Fibroblast of lung (primary cell): ENCODE data around the gene R3HCC1L. TPM values are rescaled to one million over a fixed set of nuclear protein-coding genes. Genes with fewer than 3 reads are reported as not detected.

Experiments
- DNase-seq, 2 donors: peaks; one replicate each; pipeline versions ENCODE4 v3.0.0 to v3.0.0-alpha.2; 2010; ENCODE audit warnings: low read depth in 2 of 2
- H2AFZ ChIP-seq: 2 replicates; pipeline ENCODE4 v1.5.1; 2012; ENCODE audit warnings: low read length, control low read depth, inconsistent platforms
- H3K27ac ChIP-seq: 2 replicates; pipeline ENCODE4 v1.5.1; 2011; ENCODE audit warnings: low read length, control low read depth; ENCODE audit not compliant: insufficient read depth
- H3K27me3 ChIP-seq: 2 replicates; pipeline ENCODE4 v1.5.1; 2011; ENCODE audit warnings: mild to moderate bottlenecking, low read length; ENCODE audit not compliant: control insufficient read depth, insufficient read depth
- H3K36me3 ChIP-seq: 2 replicates; pipeline ENCODE4 v1.5.1; 2011; ENCODE audit warnings: low read length; ENCODE audit not compliant: control insufficient read depth, insufficient read depth
- H3K4me1 ChIP-seq: 2 replicates; pipeline ENCODE4 v1.5.1; 2011; ENCODE audit warnings: low read length; ENCODE audit not compliant: control insufficient read depth, insufficient read depth; ENCODE audit errors: extremely low read depth
- H3K4me2 ChIP-seq: 2 replicates; pipeline ENCODE4 v1.5.1; 2011; ENCODE audit warnings: low read length, control low read depth; ENCODE audit not compliant: insufficient read depth; ENCODE audit errors: extremely low read depth
- H3K4me3 ChIP-seq, 4 experiments: fragments of 200-600 bp in 1 of 4; sonication (generic) in 1 of 4; replicated peaks in 1 of 4; 2 replicates each; pipeline ENCODE4 v1.5.1; 2011 to 2016; ENCODE audit warnings: low read length in 4 of 4, low read depth in 3 of 4, mild to moderate bottlenecking in 3 of 4, control low read depth in 2 of 4, inconsistent platforms in 1 of 4, mixed read lengths in 1 of 4; ENCODE audit not compliant: insufficient read depth in 1 of 4; ENCODE audit errors: control extremely low read depth in 1 of 4
- H3K79me2 ChIP-seq: 2 replicates; pipeline ENCODE4 v1.5.1; 2012; ENCODE audit warnings: mild to moderate bottlenecking, low read length, inconsistent platforms; ENCODE audit not compliant: control insufficient read depth, insufficient read depth
- H3K9ac ChIP-seq: 2 replicates; pipeline ENCODE4 v1.5.1; 2011; ENCODE audit warnings: mild to moderate bottlenecking, low read length, control low read depth; ENCODE audit not compliant: insufficient read depth
- H3K9me3 ChIP-seq: 2 replicates; pipeline ENCODE4 v1.5.1; 2012; ENCODE audit warnings: low read depth, low read length; ENCODE audit not compliant: control insufficient read depth, insufficient read depth
- H4K20me1 ChIP-seq: 2 replicates; pipeline ENCODE4 v1.5.1; 2011; ENCODE audit warnings: low read length; ENCODE audit not compliant: control insufficient read depth, insufficient read depth; ENCODE audit errors: extremely low read depth
- EZH2 ChIP-seq: IDR thresholded peaks from 2 replicates; pipeline ENCODE4 v1.5.1; 2012; ENCODE audit warnings: low read length, control low read depth, mild to moderate bottlenecking; ENCODE audit errors: missing control alignments
- polyA plus RNA-seq, 2 donors: library from polyadenylated mRNA; depleted of rRNA in 1 of 2; stranded (reverse) in 1 of 2; unstranded in 1 of 2; fragments of >200 nt; gene quantifications; 2 replicates each; pipeline ENCODE4 v1.2.1, GENCODE V29; 2011 to 2012; ENCODE audit warnings: missing spikeins in 1 of 2
- total RNA-seq: library from RNA; depleted of rRNA; stranded (reverse); fragments of >200 nt; gene quantifications from 2 replicates; pipeline ENCODE4 v1.2.1, GENCODE V29; 2014
- TF ChIP-seq, protein P1 (sequence below), 2 donors: IDR thresholded peaks in 1 of 2; conservative IDR thresholded peaks in 1 of 2; 1 replicate in 1 of 2; 2 replicates in 1 of 2; pipeline ENCODE4 v1.5.1; 2011 to 2012; ENCODE audit warnings: low read length in 2 of 2, control low read depth in 1 of 2, inconsistent platforms in 1 of 2, low read depth in 1 of 2, mild to moderate bottlenecking in 1 of 2

Gene R3HCC1L
- total and polyA plus RNA-seq, 2 donors (not counting 1 experiment from before 2014, with no cell fraction given): 11.1 to 19.5 TPM

DNA sequence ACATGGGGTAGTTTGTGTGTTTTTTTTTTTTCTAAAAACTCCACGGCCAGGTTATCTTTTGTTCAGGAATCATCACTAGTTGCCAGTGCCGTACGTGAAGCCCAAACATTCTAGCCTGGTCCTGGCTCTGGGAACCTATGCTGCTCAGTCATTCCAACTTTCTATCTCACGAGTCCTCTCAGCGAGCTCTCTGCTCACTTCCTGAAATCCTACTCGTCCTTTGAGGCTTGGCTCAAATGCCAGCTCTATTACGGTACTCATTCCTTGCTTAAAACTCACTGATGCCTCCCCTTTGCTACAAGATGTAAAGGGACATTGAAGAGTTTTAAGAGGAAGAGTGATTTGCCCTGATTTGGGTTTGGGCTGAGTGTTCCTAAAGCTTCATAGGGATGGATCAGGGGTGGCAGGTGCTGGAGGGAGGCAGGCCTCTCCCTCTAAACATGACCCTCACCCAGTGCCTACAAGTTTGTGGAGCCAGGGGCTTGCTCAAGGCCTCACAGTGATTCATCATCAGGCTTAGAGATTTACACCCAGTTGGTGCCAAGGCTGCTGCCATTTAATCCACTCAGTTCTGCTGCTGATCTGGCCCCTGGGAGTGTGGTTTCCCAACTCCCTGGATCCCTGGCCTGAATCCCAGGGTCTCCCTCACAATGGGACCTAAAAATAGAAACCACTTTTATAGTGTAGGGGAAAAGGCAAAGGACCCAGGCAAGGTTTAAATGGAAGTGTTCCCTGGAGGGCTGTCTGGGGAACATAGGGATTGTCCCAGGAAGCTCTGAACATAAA is 46.1 kb upstream of the R3HCC1L start:
- Histone ChIP-seq H3K36me3 (no peaks in the 10 kb centered on the region), H2AFZ (no peak overlapping the region), H3K9ac (no peak overlapping the region), H3K79me2 (no peaks in the 10 kb centered on the region), H3K9me3 (no peaks in the 10 kb centered on the region), H3K4me2 (no peak overlapping the region), H3K4me1 (no peaks in the 10 kb centered on the region), H3K27me3 (no peaks in the 10 kb centered on the region), H3K27ac (no peak overlapping the region), H3K4me3 (no peak overlapping the region), H4K20me1 (no peaks in the 10 kb centered on the region)
- TF ChIP-seq, protein P1, sequence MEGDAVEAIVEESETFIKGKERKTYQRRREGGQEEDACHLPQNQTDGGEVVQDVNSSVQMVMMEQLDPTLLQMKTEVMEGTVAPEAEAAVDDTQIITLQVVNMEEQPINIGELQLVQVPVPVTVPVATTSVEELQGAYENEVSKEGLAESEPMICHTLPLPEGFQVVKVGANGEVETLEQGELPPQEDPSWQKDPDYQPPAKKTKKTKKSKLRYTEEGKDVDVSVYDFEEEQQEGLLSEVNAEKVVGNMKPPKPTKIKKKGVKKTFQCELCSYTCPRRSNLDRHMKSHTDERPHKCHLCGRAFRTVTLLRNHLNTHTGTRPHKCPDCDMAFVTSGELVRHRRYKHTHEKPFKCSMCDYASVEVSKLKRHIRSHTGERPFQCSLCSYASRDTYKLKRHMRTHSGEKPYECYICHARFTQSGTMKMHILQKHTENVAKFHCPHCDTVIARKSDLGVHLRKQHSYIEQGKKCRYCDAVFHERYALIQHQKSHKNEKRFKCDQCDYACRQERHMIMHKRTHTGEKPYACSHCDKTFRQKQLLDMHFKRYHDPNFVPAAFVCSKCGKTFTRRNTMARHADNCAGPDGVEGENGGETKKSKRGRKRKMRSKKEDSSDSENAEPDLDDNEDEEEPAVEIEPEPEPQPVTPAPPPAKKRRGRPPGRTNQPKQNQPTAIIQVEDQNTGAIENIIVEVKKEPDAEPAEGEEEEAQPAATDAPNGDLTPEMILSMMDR (conservative IDR thresholded peaks at IDR 0.05 in 1 of 2, IDR thresholded peaks at IDR 0.05 in 1 of 2; ENCODE audit: low read depth in 1 of 2, low read length in 2 of 2): no peak
- no peak for TF ChIP-seq EZH2
- DNase-seq: no peak

DNA sequence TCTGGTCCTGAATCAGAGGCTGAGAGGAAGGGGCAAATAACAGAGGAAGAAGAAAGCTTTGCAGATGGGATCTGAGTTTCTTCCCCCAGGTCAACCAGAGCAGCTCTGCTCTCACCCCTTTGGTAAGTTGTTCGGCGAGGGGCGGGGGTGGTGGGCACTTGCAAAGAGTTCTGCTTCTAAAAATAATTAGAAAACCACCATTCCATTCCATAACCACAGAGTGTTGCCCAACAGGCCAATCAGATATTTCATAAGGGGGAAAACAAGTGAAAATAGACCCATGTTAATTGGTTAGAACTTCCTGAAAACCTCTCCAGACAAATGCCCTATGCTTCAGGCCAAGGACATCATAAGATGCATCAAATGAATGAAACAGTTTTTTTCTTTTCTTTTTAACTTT is 43.6 kb upstream of the R3HCC1L start:
- Histone ChIP-seq H3K27ac (no peak overlapping the region), H3K9ac (no peak overlapping the region), H3K27me3 (no peaks in the 10 kb centered on the region), H2AFZ (no peak overlapping the region), H3K36me3 (no peaks in the 10 kb centered on the region), H3K4me1 (no peaks in the 10 kb centered on the region), H3K9me3 (no peaks in the 10 kb centered on the region), H3K4me3 (no peak overlapping the region), H3K79me2 (no peaks in the 10 kb centered on the region), H3K4me2 (no peak overlapping the region), H4K20me1 (no peaks in the 10 kb centered on the region)
- no peak for DNase-seq
- TF ChIP-seq EZH2: no peak
- TF ChIP-seq, protein P1 (conservative IDR thresholded peaks at IDR 0.05 in 1 of 2, IDR thresholded peaks at IDR 0.05 in 1 of 2; ENCODE audit: low read depth in 1 of 2, low read length in 2 of 2): no peak

DNA sequence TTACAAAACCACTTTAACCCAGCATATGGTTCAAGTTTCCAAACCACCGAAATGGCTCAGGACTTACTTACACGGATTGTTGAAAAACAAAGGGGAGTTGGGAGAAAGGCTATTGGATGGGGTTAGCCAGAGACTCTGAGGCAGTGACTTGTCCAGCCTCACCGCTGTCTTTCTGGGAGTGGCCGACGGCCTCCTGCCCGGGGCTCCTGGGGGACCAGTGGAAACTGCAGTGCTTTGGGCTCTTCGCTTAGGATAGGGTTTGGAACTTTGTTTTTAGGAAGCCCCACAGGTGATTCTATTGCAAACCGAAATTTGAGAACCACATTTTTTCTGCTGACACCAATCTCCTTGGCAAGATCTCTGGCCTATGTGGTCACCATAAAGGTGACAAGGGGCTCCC is 38.1 kb upstream of the R3HCC1L start:
- no peak overlapping the region for H3K4me2 ChIP-seq
- H3K27me3 ChIP-seq: no peaks in the 10 kb centered on the region
- no peak overlapping the region for H2AFZ ChIP-seq
- no peaks in the 10 kb centered on the region for H4K20me1 ChIP-seq
- no peaks in the 10 kb centered on the region for H3K79me2 ChIP-seq
- H3K4me3 ChIP-seq: no peak overlapping the region
- H3K36me3 ChIP-seq: no peaks in the 10 kb centered on the region
- no peak for DNase-seq
- H3K27ac ChIP-seq: no peak overlapping the region
- H3K9me3 ChIP-seq: no peaks in the 10 kb centered on the region
- no peak overlapping the region for H3K9ac ChIP-seq
- no peaks in the 10 kb centered on the region for H3K4me1 ChIP-seq
- TF ChIP-seq, protein P1 (conservative IDR thresholded peaks at IDR 0.05 in 1 of 2, IDR thresholded peaks at IDR 0.05 in 1 of 2; ENCODE audit: low read depth in 1 of 2, low read length in 2 of 2): no peak
- TF ChIP-seq EZH2: no peak
